ENCODE results near the gene UNC45B.
"Not testable (repeated sequence)": the region's sequence is repeated elsewhere in the genome, so short reads cannot be mapped to it uniquely, and the experiment has no call there.

DNA sequence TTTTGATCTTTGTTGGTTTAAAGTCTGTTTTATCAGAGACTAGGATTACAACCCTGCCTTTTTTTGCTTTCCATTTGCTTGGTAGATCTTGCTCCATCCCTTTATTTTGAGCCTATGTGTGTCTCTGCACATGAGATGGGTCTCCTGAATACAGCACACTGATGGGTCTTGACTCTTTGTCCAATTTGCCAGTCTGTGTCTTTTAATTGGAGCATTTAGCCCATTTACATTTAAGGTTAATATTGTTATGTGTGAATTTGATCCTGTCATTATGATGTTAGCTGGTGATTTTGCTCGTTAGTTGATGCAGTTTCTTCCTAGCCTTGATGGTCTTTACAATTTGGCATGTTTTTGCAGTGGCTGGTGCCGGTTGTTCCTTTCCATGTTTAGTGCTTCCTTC is 55.0 kb downstream of the UNC45B start:
- TF ChIP-seq POLR2A (IDR thresholded peaks at IDR 0.05; ENCODE audit: borderline replicate concordance, extremely low read depth, insufficient read depth, insufficient read length); EZH2 (IDR thresholded peaks at IDR 0.05); POLR2AphosphoS5 (IDR thresholded peaks at IDR 0.05; ENCODE audit: low read depth, low read length); CEBPB (IDR thresholded peaks at IDR 0.05; ENCODE audit: low read depth); JUND (IDR thresholded peaks at IDR 0.05); TCF7L2 (IDR thresholded peaks at IDR 0.05; ENCODE audit: borderline replicate concordance, extremely low read depth, insufficient read depth, insufficient read length); ZFX (IDR thresholded peaks at IDR 0.05); ELF1 (IDR thresholded peaks at IDR 0.05; ENCODE audit: borderline replicate concordance, low read depth); EZH2phosphoT487 (IDR thresholded peaks at IDR 0.05; ENCODE audit: borderline replicate concordance); YY1 (IDR thresholded peaks at IDR 0.05; ENCODE audit: extremely low read depth, insufficient replicate concordance, low read depth, low read length): not testable (repeated sequence)
- TF ChIP-seq, protein P1, sequence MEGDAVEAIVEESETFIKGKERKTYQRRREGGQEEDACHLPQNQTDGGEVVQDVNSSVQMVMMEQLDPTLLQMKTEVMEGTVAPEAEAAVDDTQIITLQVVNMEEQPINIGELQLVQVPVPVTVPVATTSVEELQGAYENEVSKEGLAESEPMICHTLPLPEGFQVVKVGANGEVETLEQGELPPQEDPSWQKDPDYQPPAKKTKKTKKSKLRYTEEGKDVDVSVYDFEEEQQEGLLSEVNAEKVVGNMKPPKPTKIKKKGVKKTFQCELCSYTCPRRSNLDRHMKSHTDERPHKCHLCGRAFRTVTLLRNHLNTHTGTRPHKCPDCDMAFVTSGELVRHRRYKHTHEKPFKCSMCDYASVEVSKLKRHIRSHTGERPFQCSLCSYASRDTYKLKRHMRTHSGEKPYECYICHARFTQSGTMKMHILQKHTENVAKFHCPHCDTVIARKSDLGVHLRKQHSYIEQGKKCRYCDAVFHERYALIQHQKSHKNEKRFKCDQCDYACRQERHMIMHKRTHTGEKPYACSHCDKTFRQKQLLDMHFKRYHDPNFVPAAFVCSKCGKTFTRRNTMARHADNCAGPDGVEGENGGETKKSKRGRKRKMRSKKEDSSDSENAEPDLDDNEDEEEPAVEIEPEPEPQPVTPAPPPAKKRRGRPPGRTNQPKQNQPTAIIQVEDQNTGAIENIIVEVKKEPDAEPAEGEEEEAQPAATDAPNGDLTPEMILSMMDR (IDR thresholded peaks at IDR 0.05 in 2 of 3, conservative IDR thresholded peaks at IDR 0.05 in 1 of 3; ENCODE audit: borderline replicate concordance in 1 of 3, insufficient read depth in 1 of 3, low read depth in 2 of 3, low read length in 2 of 3): not testable (repeated sequence)
- TF ChIP-seq, protein P2, sequence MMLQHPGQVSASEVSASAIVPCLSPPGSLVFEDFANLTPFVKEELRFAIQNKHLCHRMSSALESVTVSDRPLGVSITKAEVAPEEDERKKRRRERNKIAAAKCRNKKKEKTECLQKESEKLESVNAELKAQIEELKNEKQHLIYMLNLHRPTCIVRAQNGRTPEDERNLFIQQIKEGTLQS (IDR thresholded peaks at IDR 0.05): not testable (repeated sequence)
- TF ChIP-seq, protein P3, sequence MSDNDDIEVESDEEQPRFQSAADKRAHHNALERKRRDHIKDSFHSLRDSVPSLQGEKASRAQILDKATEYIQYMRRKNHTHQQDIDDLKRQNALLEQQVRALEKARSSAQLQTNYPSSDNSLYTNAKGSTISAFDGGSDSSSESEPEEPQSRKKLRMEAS (IDR thresholded peaks at IDR 0.05): not testable (repeated sequence)
- TF ChIP-seq, protein P4, sequence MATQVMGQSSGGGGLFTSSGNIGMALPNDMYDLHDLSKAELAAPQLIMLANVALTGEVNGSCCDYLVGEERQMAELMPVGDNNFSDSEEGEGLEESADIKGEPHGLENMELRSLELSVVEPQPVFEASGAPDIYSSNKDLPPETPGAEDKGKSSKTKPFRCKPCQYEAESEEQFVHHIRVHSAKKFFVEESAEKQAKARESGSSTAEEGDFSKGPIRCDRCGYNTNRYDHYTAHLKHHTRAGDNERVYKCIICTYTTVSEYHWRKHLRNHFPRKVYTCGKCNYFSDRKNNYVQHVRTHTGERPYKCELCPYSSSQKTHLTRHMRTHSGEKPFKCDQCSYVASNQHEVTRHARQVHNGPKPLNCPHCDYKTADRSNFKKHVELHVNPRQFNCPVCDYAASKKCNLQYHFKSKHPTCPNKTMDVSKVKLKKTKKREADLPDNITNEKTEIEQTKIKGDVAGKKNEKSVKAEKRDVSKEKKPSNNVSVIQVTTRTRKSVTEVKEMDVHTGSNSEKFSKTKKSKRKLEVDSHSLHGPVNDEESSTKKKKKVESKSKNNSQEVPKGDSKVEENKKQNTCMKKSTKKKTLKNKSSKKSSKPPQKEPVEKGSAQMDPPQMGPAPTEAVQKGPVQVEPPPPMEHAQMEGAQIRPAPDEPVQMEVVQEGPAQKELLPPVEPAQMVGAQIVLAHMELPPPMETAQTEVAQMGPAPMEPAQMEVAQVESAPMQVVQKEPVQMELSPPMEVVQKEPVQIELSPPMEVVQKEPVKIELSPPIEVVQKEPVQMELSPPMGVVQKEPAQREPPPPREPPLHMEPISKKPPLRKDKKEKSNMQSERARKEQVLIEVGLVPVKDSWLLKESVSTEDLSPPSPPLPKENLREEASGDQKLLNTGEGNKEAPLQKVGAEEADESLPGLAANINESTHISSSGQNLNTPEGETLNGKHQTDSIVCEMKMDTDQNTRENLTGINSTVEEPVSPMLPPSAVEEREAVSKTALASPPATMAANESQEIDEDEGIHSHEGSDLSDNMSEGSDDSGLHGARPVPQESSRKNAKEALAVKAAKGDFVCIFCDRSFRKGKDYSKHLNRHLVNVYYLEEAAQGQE (IDR thresholded peaks at IDR 0.05; ENCODE audit: low read depth): not testable (repeated sequence)
